ENCODE results near the gene ZNF503.

The ZNF503 gene

GRCh38 chr10:75406462-75407223 lies 5.1 kb upstream of the ZNF503 start:
- no peak for DNase-seq (ENCODE audit: low spot score)

GRCh38 chr10:75405598-75406461 lies 4.3 kb upstream of the ZNF503 start:
- no peak for DNase-seq (ENCODE audit: low spot score)

- DNase-seq (ENCODE audit: low spot score), result peak; percentile 53
Observed at GRCh38 chr10:75404815-75405597, 3.4 kb upstream of the ZNF503 start.

- DNase-seq (ENCODE audit: low spot score), result peak; percentile 60
Observed at GRCh38 chr10:75403939-75404814, 2.6 kb upstream of the ZNF503 start.

GRCh38 chr10:75403144-75403938 lies 1.8 kb upstream of the ZNF503 start:
- no peak for DNase-seq (ENCODE audit: low spot score)

GRCh38 chr10:75402486-75403143 lies 1.1 kb upstream of the ZNF503 start:
- peak; percentile 33 for DNase-seq (ENCODE audit: low spot score)

GRCh38 chr10:75400771-75401568 lies 594 bp downstream of the ZNF503 start:
- DNase-seq (ENCODE audit: low spot score), result no peak

- no peak for DNase-seq (ENCODE audit: low spot score)
Observed at GRCh38 chr10:75400163-75400770, 1.3 kb downstream of the ZNF503 start.

- DNase-seq (ENCODE audit: low spot score), result peak; percentile 73
Observed at GRCh38 chr10:75399461-75400162, 2.0 kb downstream of the ZNF503 start.

GRCh38 chr10:75398692-75399460 lies 2.7 kb downstream of the ZNF503 start:
- peak; percentile 50 for DNase-seq (ENCODE audit: low spot score)

GRCh38 chr10:75398200-75398691 lies 3.3 kb downstream of the ZNF503 start:
- DNase-seq (ENCODE audit: low spot score), result no peak

GRCh38 chr10:75397496-75398199 lies 3.9 kb downstream of the ZNF503 start:
- no peak for DNase-seq (ENCODE audit: low spot score)

GRCh38 chr10:75396631-75397495 lies 4.7 kb downstream of the ZNF503 start:
- peak; percentile 60 for DNase-seq (ENCODE audit: low spot score)

- DNase-seq (ENCODE audit: low spot score), result peak; percentile 50
Observed at GRCh38 chr10:75395932-75396630, 5.5 kb downstream of the ZNF503 start.
